ENCODE measurements around the gene PKM. TPM values are rescaled to one million over a fixed set of nuclear protein-coding genes. Genes with fewer than 3 reads are reported as not detected.

PKM gene
- total and polyA plus RNA-seq, 9 of the 15 experiments (the other 6 are each of a cell fraction or from before 2014, with no cell fraction given) = 140 to 825 (median 383) TPM

GRCh38 chr15:72203507-72203837 lies 27.5 kb downstream of the PKM start (continued):
- TF ChIP-seq ATF3 (IDR thresholded peaks at IDR 0.05) (no peak), ATF3 (CRISPR knock-in tag; conservative IDR thresholded peaks at IDR 0.05) (no peak), GATAD2A (IDR thresholded peaks at IDR 0.05) (no peak), FOXK1 (CRISPR knock-in tag; IDR thresholded peaks at IDR 0.05; ENCODE audit: borderline replicate concordance) (no peak), JUNB (CRISPR knock-in tag; conservative IDR thresholded peaks at IDR 0.05) (no peak)

GRCh38 chr15:72202801-72203506 lies 28.0 kb downstream of the PKM start:
- TF ChIP-seq CAMTA2 (CRISPR knock-in tag; conservative IDR thresholded peaks at IDR 0.05) = no peak
- no peak for TF ChIP-seq ZFP1 (CRISPR knock-in tag; IDR thresholded peaks at IDR 0.05)
- no peak for TF ChIP-seq CHD2 (IDR thresholded peaks at IDR 0.05; ENCODE audit: low read depth, low read length)
- TF ChIP-seq KDM5B (IDR thresholded peaks at IDR 0.05; ENCODE audit: insufficient replicate concordance, low read depth, low read length) = no peak
- TF ChIP-seq HNRNPLL (IDR thresholded peaks at IDR 0.05; ENCODE audit: low read depth, low read length, poor library complexity, severe bottlenecking) = no peak
- no peak for TF ChIP-seq KLF16 (IDR thresholded peaks at IDR 0.05)
- TF ChIP-seq THAP7 (CRISPR knock-in tag; IDR thresholded peaks at IDR 0.05) = no peak
- ATAC-seq (no peak), FAIRE-seq (no peak), DNase-seq (ENCODE audit: extremely low read depth in 1 of 4, low spot score in 3 of 4) (no peak)
- ChIA-PET POLR2A (interaction anchor here (0.6 kb wide), 1 partner anchor 9 kb away, joined by 3 read pairs; no protein-coding TSS in a partner anchor), CTCF (ENCODE audit: low intra/inter-chr PET ratio) (no interaction called here)
- Histone ChIP-seq H2AFZ (ENCODE audit: low read depth, low read length) (no peak overlapping the region), H3K27ac (ENCODE audit: extremely low read depth, low read depth, low read length) (no peak overlapping the region), H3K27me3 (ENCODE audit: control insufficient read depth in 2 of 2, insufficient read depth in 2 of 2, low read length in 2 of 2) (no peaks in the 10 kb centered on the region), H3K4me3 (no peak overlapping the region), H3K9me3 (replicated peaks; ENCODE audit: control insufficient read depth, insufficient read depth, low read depth, low read length) (no peaks in the 10 kb centered on the region), H4K20me1 (replicated peaks; ENCODE audit: control insufficient read depth, insufficient read depth, low read length) (peaks cover 23% of the 10 kb centered on the region), H3K9me1 (ENCODE audit: control insufficient read depth, insufficient read depth, low read length) (peaks cover 3% of the 10 kb centered on the region), H3K36me3 (ENCODE audit: control insufficient read depth, insufficient read depth, low read length) (peaks cover 100% of the 10 kb centered on the region), H3K4me1 (replicated peaks in 1 of 2; ENCODE audit: control insufficient read depth in 2 of 2, insufficient read depth in 2 of 2, low read length in 2 of 2) (peaks cover 0 to 3% of the 10 kb centered on the region in 2 experiments; a peak in 1 of 5 replicates), H3K79me2 (ENCODE audit: control insufficient read depth, insufficient read depth, low read length) (no peaks in the 10 kb centered on the region; the same call in 2 of the 3 replicates), H3K4me2 (ENCODE audit: insufficient read depth, low read length) (no peak overlapping the region), H3K9ac (ENCODE audit: insufficient read depth in 1 of 2, low read depth in 2 of 2, low read length in 2 of 2) (no peak overlapping the region)
- intact Hi-C loops (cut with micrococcal nuclease) = no loop called here
- in situ Hi-C loops (cut with MboI) = no loop called here
- no TSS peak for BruUV-seq (replicated peaks)
- WGBS (ENCODE audit: insufficient coverage, low coverage, missing lambda C conversion rate) = 85% methylated on average over 7 of the region's 8 CpGs
